ENCODE measurements around the gene SUCO.

- no peak for TF ChIP-seq EZH2 (IDR thresholded peaks at IDR 0.05)
- no peak for TF ChIP-seq FOXP2 (optimal IDR thresholded peaks at IDR 0.05; ENCODE audit: control extremely low read depth, extremely low read length, insufficient read depth)
Observed at GRCh38 chr1:172513479-172513878, 19.5 kb upstream of the SUCO start.

Data from SK-N-MC (cell line).